Measurements from ENCODE around the gene SALL4. TPM values are rescaled to one million over a fixed set of nuclear protein-coding genes. Genes with fewer than 3 reads are reported as not detected.

The SALL4 gene
- total RNA-seq, 4 donors from 2014 or later = not detected

- Histone ChIP-seq H3K36me3 (no peaks in the 10 kb centered on the region), H3K27me3 (peaks cover 4% of the 10 kb centered on the region), H3K4me3 (no peak overlapping the region), H3K27ac (no peak overlapping the region), H3K9me3 (no peaks in the 10 kb centered on the region), H3K4me1 (no peaks in the 10 kb centered on the region)
- ATAC-seq = no peak
- WGBS, 2 donors (ENCODE audit: low coverage in 1 of 2) = 80 to 88% methylated on average over 5 to 6 of the region's 6 CpGs
- TF ChIP-seq EP300 (IDR thresholded peaks at IDR 0.05) = no peak
- no peak for TF ChIP-seq POLR2A (IDR thresholded peaks at IDR 0.05)
- TF ChIP-seq POLR2AphosphoS5 (IDR thresholded peaks at IDR 0.05) = no peak
Measured at GRCh38 chr20:51833326-51833725, 31.0 kb upstream of the SALL4 start.

- no peak overlapping the region for H3K27ac ChIP-seq
- no peaks in the 10 kb centered on the region for H3K4me1 ChIP-seq
- H3K36me3 ChIP-seq = no peaks in the 10 kb centered on the region
- TF ChIP-seq CTCF (IDR thresholded peaks at IDR 0.05) = no peak
- TF ChIP-seq POLR2AphosphoS5 (IDR thresholded peaks at IDR 0.05) = no peak
- no peak for TF ChIP-seq EP300 (IDR thresholded peaks at IDR 0.05)
- TF ChIP-seq POLR2A (IDR thresholded peaks at IDR 0.05) = no peak
- no peaks in the 10 kb centered on the region for H3K9me3 ChIP-seq
- no peak overlapping the region for H3K4me3 ChIP-seq
- WGBS, 2 donors (ENCODE audit: low coverage in 1 of 2) = 51 to 71% methylated on average over 2 to 3 of the region's 3 CpGs
- H3K27me3 ChIP-seq = no peaks in the 10 kb centered on the region
- ATAC-seq = no peak
Measured at GRCh38 chr20:51832276-51832675, 30.0 kb upstream of the SALL4 start.

- 30 to 48% methylated on average over 6 of the region's 6 CpGs for WGBS, 2 donors (ENCODE audit: low coverage in 1 of 2)
- Histone ChIP-seq H3K9me3 (no peaks in the 10 kb centered on the region), H3K36me3 (no peaks in the 10 kb centered on the region), H3K4me3 (no peak overlapping the region), H3K27ac (no peak overlapping the region), H3K4me1 (no peaks in the 10 kb centered on the region), H3K27me3 (no peaks in the 10 kb centered on the region)
- TF ChIP-seq EP300 (IDR thresholded peaks at IDR 0.05) = no peak
- no peak for TF ChIP-seq POLR2A (IDR thresholded peaks at IDR 0.05)
- TF ChIP-seq POLR2AphosphoS5 (IDR thresholded peaks at IDR 0.05) = no peak
- no peak for TF ChIP-seq CTCF (IDR thresholded peaks at IDR 0.05)
- ATAC-seq = no peak
Measured at GRCh38 chr20:51831866-51832265, 29.5 kb upstream of the SALL4 start.

GRCh38 chr20:51830538-51830937 is 28.2 kb upstream of the SALL4 start:
- no peaks in the 10 kb centered on the region for H3K4me1 ChIP-seq
- no peak overlapping the region for H3K4me3 ChIP-seq
- no peaks in the 10 kb centered on the region for H3K9me3 ChIP-seq
- no peaks in the 10 kb centered on the region for H3K27me3 ChIP-seq
- TF ChIP-seq EP300 (IDR thresholded peaks at IDR 0.05) = no peak
- TF ChIP-seq CTCF (IDR thresholded peaks at IDR 0.05) = no peak
- TF ChIP-seq POLR2A (IDR thresholded peaks at IDR 0.05) = no peak
- no peak for TF ChIP-seq POLR2AphosphoS5 (IDR thresholded peaks at IDR 0.05)
- WGBS, 2 donors (ENCODE audit: low coverage in 1 of 2) = 83 to 94% methylated on average over 7 of the region's 7 CpGs
- no peaks in the 10 kb centered on the region for H3K36me3 ChIP-seq
- no peak for ATAC-seq
- no peak overlapping the region for H3K27ac ChIP-seq

- H3K27me3 ChIP-seq = peaks cover 3% of the 10 kb centered on the region
- H3K4me1 ChIP-seq = no peaks in the 10 kb centered on the region
- no peaks in the 10 kb centered on the region for H3K9me3 ChIP-seq
- no peak for ATAC-seq
- no peak overlapping the region for H3K4me3 ChIP-seq
- WGBS, 2 donors (ENCODE audit: low coverage in 1 of 2) = 53 to 79% methylated on average over 7 of the region's 7 CpGs
- TF ChIP-seq POLR2A (IDR thresholded peaks at IDR 0.05) (no peak), CTCF (IDR thresholded peaks at IDR 0.05) (no peak), EP300 (IDR thresholded peaks at IDR 0.05) (no peak), POLR2AphosphoS5 (IDR thresholded peaks at IDR 0.05) (no peak)
- no peaks in the 10 kb centered on the region for H3K36me3 ChIP-seq
- H3K27ac ChIP-seq = no peak overlapping the region
Measured at GRCh38 chr20:51828762-51829161, 26.4 kb upstream of the SALL4 start.
